ENCODE measurements around the gene EFCAB13. TPM values are rescaled to one million over a fixed set of nuclear protein-coding genes. Genes with fewer than 3 reads are reported as not detected.

EFCAB13 gene
- total RNA-seq, 4 donors from 2014 or later: 5.9 to 39.6 (median 12.9) TPM

- DNase-seq: peak in 1 of 3 donors; percentile 57
- no peaks in the 10 kb centered on the region for H3K9me3 ChIP-seq
- TF ChIP-seq POLR2A (IDR thresholded peaks at IDR 0.05): no peak
- H3K4me3 ChIP-seq: no peak overlapping the region
- no peaks in the 10 kb centered on the region for H3K36me3 ChIP-seq
- H3K27ac ChIP-seq: peak overlapping the region; percentile 25 to 81 (median 58)
- no peaks in the 10 kb centered on the region for H3K27me3 ChIP-seq
- peaks cover 0 to 47% (median 13%) of the 10 kb centered on the region in 4 donors for H3K4me1 ChIP-seq
Observed at GRCh38 chr17:47276868-47277267, 46.9 kb upstream of the EFCAB13 start.

- TF ChIP-seq POLR2A (IDR thresholded peaks at IDR 0.05) (no peak), CTCF (IDR thresholded peaks at IDR 0.05) (no peak)
- Histone ChIP-seq H3K4me1 (peaks cover 0 to 47% (median 13%) of the 10 kb centered on the region in 4 donors), H3K27ac (peak overlapping the region; percentile 56 to 81 (median 70)), H3K36me3 (no peaks in the 10 kb centered on the region), H3K9me3 (no peaks in the 10 kb centered on the region), H3K4me3 (no peak overlapping the region), H3K27me3 (no peaks in the 10 kb centered on the region)
- no peak for DNase-seq
Observed at GRCh38 chr17:47277921-47278320, 45.8 kb upstream of the EFCAB13 start.

GRCh38 chr17:47278561-47278960, 45.2 kb upstream of the EFCAB13 start:
- H3K4me3 ChIP-seq: no peak overlapping the region
- no peaks in the 10 kb centered on the region for H3K27me3 ChIP-seq
- H3K9me3 ChIP-seq: no peaks in the 10 kb centered on the region
- DNase-seq: no peak
- H3K27ac ChIP-seq: peak overlapping the region; percentile 56 to 72 (median 66)
- no peaks in the 10 kb centered on the region for H3K36me3 ChIP-seq
- H3K4me1 ChIP-seq: peaks cover 0 to 47% (median 13%) of the 10 kb centered on the region in 4 donors
- TF ChIP-seq CTCF (IDR thresholded peaks at IDR 0.05): no peak
- no peak for TF ChIP-seq POLR2A (IDR thresholded peaks at IDR 0.05)

- peak in 2 of 3 donors; percentile 67 to 77 for DNase-seq
- H3K27me3 ChIP-seq: no peaks in the 10 kb centered on the region
- H3K9me3 ChIP-seq: no peaks in the 10 kb centered on the region
- TF ChIP-seq CTCF (IDR thresholded peaks at IDR 0.05) (no peak), POLR2A (IDR thresholded peaks at IDR 0.05) (no peak)
- peak overlapping the region; percentile 56 to 72 (median 66) for H3K27ac ChIP-seq
- H3K36me3 ChIP-seq: peaks cover 0 to under 1% (median 0%) of the 10 kb centered on the region in 3 donors
- no peak overlapping the region for H3K4me3 ChIP-seq
- H3K4me1 ChIP-seq: peaks cover 0 to 47% (median 13%) of the 10 kb centered on the region in 4 donors
Observed at GRCh38 chr17:47279062-47279801, 44.5 kb upstream of the EFCAB13 start.

GRCh38 chr17:47280072-47280811, 43.5 kb upstream of the EFCAB13 start:
- no peak for TF ChIP-seq POLR2A (IDR thresholded peaks at IDR 0.05)
- no peak for TF ChIP-seq CTCF (IDR thresholded peaks at IDR 0.05)
- DNase-seq: no peak
- Histone ChIP-seq H3K4me3 (no peak overlapping the region), H3K36me3 (peaks cover 0 to 5% (median 0%) of the 10 kb centered on the region in 3 donors), H3K9me3 (no peaks in the 10 kb centered on the region), H3K27ac (peak overlapping the region; percentile 56 to 72 (median 66)), H3K27me3 (no peaks in the 10 kb centered on the region), H3K4me1 (peaks cover 0 to 47% (median 13%) of the 10 kb centered on the region in 4 donors)

- H3K27me3 ChIP-seq: no peaks in the 10 kb centered on the region
- no peak for TF ChIP-seq POLR2A (IDR thresholded peaks at IDR 0.05)
- TF ChIP-seq CTCF (IDR thresholded peaks at IDR 0.05): no peak
- peaks cover 0 to 38% (median 11%) of the 10 kb centered on the region in 4 donors for H3K4me1 ChIP-seq
- H3K9me3 ChIP-seq: no peaks in the 10 kb centered on the region
- no peak overlapping the region for H3K27ac ChIP-seq
- no peak overlapping the region for H3K4me3 ChIP-seq
- H3K36me3 ChIP-seq: peaks cover 0 to 8% (median 0%) of the 10 kb centered on the region in 3 donors
- DNase-seq: no peak
Observed at GRCh38 chr17:47281216-47281615, 42.5 kb upstream of the EFCAB13 start.
